GM23338 (cell line): ENCODE results near the gene SH3BP2. TPM values are rescaled to one million over a fixed set of nuclear protein-coding genes. Genes with fewer than 3 reads are reported as not detected.

Source experiments
- ATAC-seq: fragments of 200-7000 bp; cut with Tn5 transposase; 3 replicates; pipeline ENCODE4 v1.9.1; 2020
- DNase-seq: peaks from one replicate; pipeline ENCODE4 v3.0.0-alpha.2; 2015; ENCODE audit warnings: low spot score
- H2AFZ ChIP-seq: fragments of 200-600 bp; sonication (generic); 2 replicates; pipeline ENCODE4 v1.8.0; 2016; ENCODE audit warnings: antibody characterized with exemption, mild to moderate bottlenecking, moderate library complexity
- H3F3A ChIP-seq: fragments of 200-600 bp; sonication (generic); replicated peaks from 2 replicates; pipeline ENCODE4 v1.8.0; 2017; ENCODE audit warnings: antibody characterized with exemption, mixed run types, low read depth
- H3K27ac ChIP-seq: fragments of 200-600 bp; sonication (generic); 2 replicates; pipeline ENCODE4 v1.6.1; 2016; ENCODE audit warnings: low read depth
- H3K27me3 ChIP-seq: fragments of 200-600 bp; sonication (generic); 2 replicates; pipeline ENCODE4 v1.8.0; 2016; ENCODE audit warnings: mild to moderate bottlenecking, mixed run types, moderate library complexity; ENCODE audit not compliant: insufficient read depth
- H3K36me3 ChIP-seq: fragments of 200-600 bp; sonication (generic); 2 replicates; pipeline ENCODE4 v1.8.0; 2016; ENCODE audit warnings: mild to moderate bottlenecking; ENCODE audit not compliant: insufficient read depth
- H3K4me1 ChIP-seq: fragments of 200-600 bp; sonication (generic); 2 replicates; pipeline ENCODE4 v1.8.0; 2016; ENCODE audit warnings: mild to moderate bottlenecking, moderate library complexity; ENCODE audit not compliant: insufficient read depth
- H3K4me2 ChIP-seq: fragments of 200-600 bp; sonication (generic); 2 replicates; pipeline ENCODE4 v1.7.1; 2017; ENCODE audit warnings: mixed run types
- H3K4me3 ChIP-seq: fragments of 200-600 bp; sonication (generic); 2 replicates; pipeline ENCODE4 v1.6.1; 2016; ENCODE audit warnings: mixed run types
- H3K79me2 ChIP-seq: fragments of 200-600 bp; sonication (generic); replicated peaks from 2 replicates; pipeline ENCODE4 v1.8.0; 2017; ENCODE audit warnings: mild to moderate bottlenecking; ENCODE audit not compliant: insufficient read depth
- H3K9me2 ChIP-seq: fragments of 200-600 bp; sonication (generic); 2 replicates; pipeline ENCODE4 v1.8.0; 2017; ENCODE audit not compliant: insufficient read depth
- H4K20me1 ChIP-seq: fragments of 200-600 bp; sonication (generic); replicated peaks from 2 replicates; pipeline ENCODE4 v1.8.0; 2017; ENCODE audit warnings: mild to moderate bottlenecking; ENCODE audit not compliant: insufficient read depth
- H3K27ac Mint-ChIP-seq: 2 replicates; pipeline ENCODE4 v1.8.0; 2020; ENCODE audit warnings: inconsistent platforms, mild to moderate bottlenecking, moderate library complexity, mixed read lengths
- H3K27me3 Mint-ChIP-seq: 3 replicates; pipeline ENCODE4 v1.8.0; 2022; ENCODE audit warnings: low read depth, mild to moderate bottlenecking, moderate library complexity, mixed read lengths, inconsistent platforms; ENCODE audit not compliant: insufficient read depth, poor library complexity
- H3K36me3 Mint-ChIP-seq: 3 replicates; pipeline ENCODE4 v1.8.0; 2021; ENCODE audit warnings: low read depth, mild to moderate bottlenecking, inconsistent platforms, moderate library complexity, mixed read lengths
- H3K4me1 Mint-ChIP-seq: 3 replicates; pipeline ENCODE4 v1.8.0; 2020; ENCODE audit warnings: mild to moderate bottlenecking, inconsistent platforms, mixed read lengths
- H3K4me3 Mint-ChIP-seq: 3 replicates; pipeline ENCODE4 v1.8.0; 2021; ENCODE audit warnings: moderate library complexity, mild to moderate bottlenecking, inconsistent platforms, mixed read lengths
- H3K9me3 Mint-ChIP-seq: 3 replicates; pipeline ENCODE4 v1.8.0; 2020; ENCODE audit warnings: moderate library complexity, mild to moderate bottlenecking, inconsistent platforms, mixed read lengths
- CREB1 ChIP-seq: fragments of 250-450 bp; sonication (Bioruptor Pico); IDR thresholded peaks from 2 replicates; pipeline ENCODE4 v1.5.0; 2020; ENCODE audit warnings: low read depth, mild to moderate bottlenecking, moderate library complexity
- CTCF ChIP-seq, 2 experiments: fragments of 200-600 bp in 1 of 2; sonication (generic) in 1 of 2; conservative IDR thresholded peaks; 2 replicates each; pipeline versions ENCODE4 v1.5.1 to v1.6.1; 2016 to 2017; ENCODE audit warnings: antibody characterized with exemption in 2 of 2, low read depth in 2 of 2, mild to moderate bottlenecking in 2 of 2, moderate library complexity in 1 of 2
- EZH2 ChIP-seq: fragments of 200-600 bp; sonication (generic); IDR thresholded peaks from one replicate; pipeline ENCODE4 v1.8.0; 2017; ENCODE audit warnings: antibody characterized with exemption, mild to moderate bottlenecking, low read depth; ENCODE audit not compliant: unreplicated experiment
- JUNB ChIP-seq: IDR thresholded peaks from one replicate; pipeline ENCODE4 v1.6.1; 2016; ENCODE audit warnings: antibody characterized with exemption; ENCODE audit not compliant: unreplicated experiment
- NANOG ChIP-seq: IDR thresholded peaks from 2 replicates; pipeline ENCODE4 v1.6.1; 2016; ENCODE audit warnings: antibody characterized with exemption, borderline replicate concordance
- POLR2AphosphoS5 ChIP-seq: IDR thresholded peaks from 2 replicates; pipeline ENCODE4 v1.6.1; 2016; ENCODE audit warnings: antibody characterized with exemption, low read depth
- REST ChIP-seq: IDR thresholded peaks from one replicate; pipeline ENCODE4 v1.6.1; 2018; ENCODE audit warnings: antibody characterized with exemption; ENCODE audit not compliant: unreplicated experiment
- STAT1 ChIP-seq: IDR thresholded peaks from one replicate; pipeline ENCODE4 v1.6.1; 2016; ENCODE audit warnings: antibody characterized with exemption; ENCODE audit not compliant: unreplicated experiment
- ZNF114 ChIP-seq: fragments of 250-450 bp; sonication (Bioruptor Pico); IDR thresholded peaks from 2 replicates; pipeline ENCODE4 v1.5.0; 2020; ENCODE audit warnings: mild to moderate bottlenecking, moderate library complexity
- ZNF331 ChIP-seq: fragments of 250-450 bp; sonication (Bioruptor Pico); IDR thresholded peaks from 2 replicates; pipeline ENCODE4 v1.5.0; 2020; ENCODE audit warnings: low read depth, mild to moderate bottlenecking, moderate library complexity
- polyA plus RNA-seq: library from polyadenylated mRNA; unstranded; fragments of >200 nt; fragmentation: Nextera tagmentation; extraction: Ambion mirVana; gene quantifications from 2 replicates; pipeline ENCODE4 v1.2.1, GENCODE V29; 2016
- total RNA-seq: library from RNA; depleted of rRNA; stranded (reverse); fragments of >200 nt; shearing (Covaris generic); gene quantifications from 2 replicates; pipeline ENCODE4 v1.2.3, GENCODE V29; 2014

SH3BP2 gene
- total and polyA plus RNA-seq, 2 experiments from 2014 or later = 15.2 to 43.9 TPM

- peak overlapping the region; percentile 81 for H3K4me2 ChIP-seq
- DNase-seq (no peak), ATAC-seq (no peak)
- no peaks in the 10 kb centered on the region for H3K9me2 ChIP-seq
- no peaks in the 10 kb centered on the region for H3K36me3 ChIP-seq
- no peaks in the 10 kb centered on the region; the same call in 2 of the 3 replicates for H3K9me3 Mint-ChIP-seq
- peaks cover 3% of the 10 kb centered on the region; the same call in 2 of the 3 replicates for H3K36me3 Mint-ChIP-seq
- H3K27me3 ChIP-seq = no peaks in the 10 kb centered on the region
- H3K27ac ChIP-seq = no peak overlapping the region
- H3K79me2 ChIP-seq = peaks cover 32% of the 10 kb centered on the region
- H3K4me3 Mint-ChIP-seq = peak overlapping the region; percentile 67
- H3F3A ChIP-seq = 0 out of 2 replicates have a peak, but pooled peaks cover 4% of the 10 kb centered on the region
- H3K4me1 ChIP-seq = peaks cover 6% of the 10 kb centered on the region; the same call in 1 of the 2 replicates
- no peak overlapping the region for H2AFZ ChIP-seq
- peak overlapping the region; percentile 60 for H3K4me3 ChIP-seq
- H3K27me3 Mint-ChIP-seq = peaks cover 12% of the 10 kb centered on the region
- H3K4me1 Mint-ChIP-seq = peaks cover 14% of the 10 kb centered on the region; the same call in 2 of the 3 replicates
- no peak for TF ChIP-seq CREB1
- no peak for TF ChIP-seq REST
- no peak for TF ChIP-seq EZH2
- peaks cover 4% of the 10 kb centered on the region; the same call in 1 of the 2 replicates for H4K20me1 ChIP-seq
- H3K27ac Mint-ChIP-seq = no peak overlapping the region
These were observed 37.8 kb upstream of the SH3BP2 start for GRCh38 chr4:2754848-2755819.

- Histone ChIP-seq H4K20me1 (no peaks in the 10 kb centered on the region; the same call in 1 of the 2 replicates), H3K4me3 (peak within 1 kb of the TSS; percentile 60), H3F3A (0 out of 2 replicates have a peak, but pooled peaks cover 7% of the 10 kb centered on the region), H3K36me3 (no peaks in the 10 kb centered on the region), H2AFZ (peak within 1 kb of the TSS; percentile 94), H3K9me2 (no peaks in the 10 kb centered on the region), H3K4me2 (peak within 1 kb of the TSS; percentile 81), H3K4me1 (peaks cover 6% of the 10 kb centered on the region; the same call in 1 of the 2 replicates), H3K27ac (peak within 1 kb of the TSS; percentile 59; the same call in 1 of the 2 replicates), H3K27me3 (no peaks in the 10 kb centered on the region), H3K79me2 (peaks cover 31% of the 10 kb centered on the region)
- peaks cover 12% of the 10 kb centered on the region for H3K27me3 Mint-ChIP-seq
- peak within 1 kb of the TSS; percentile 67 for H3K4me3 Mint-ChIP-seq
- H3K4me1 Mint-ChIP-seq = peaks cover 14% of the 10 kb centered on the region; the same call in 2 of the 3 replicates
- DNase-seq (peak; percentile 89), ATAC-seq (peak; percentile 85)
- peaks cover 3% of the 10 kb centered on the region; the same call in 2 of the 3 replicates for H3K36me3 Mint-ChIP-seq
- H3K27ac Mint-ChIP-seq = no peak within 1 kb of the TSS
- no peaks in the 10 kb centered on the region; the same call in 2 of the 3 replicates for H3K9me3 Mint-ChIP-seq
- TF ChIP-seq JUNB = no peak
- TF ChIP-seq ZNF114 = no peak
- TF ChIP-seq REST = no peak
- peak; percentile 34; the same call in 1 of the 2 replicates for TF ChIP-seq CREB1
- no peak for TF ChIP-seq STAT1
- TF ChIP-seq POLR2AphosphoS5 = peak; percentile 70
- TF ChIP-seq CTCF (conservative IDR thresholded peaks at IDR 0.05; ENCODE audit: low read depth in 2 of 2) = no peak; a peak in 1 of 4 replicates
- no peak for TF ChIP-seq EZH2
- no peak for TF ChIP-seq ZNF331 (CRISPR knock-in tag)
- TF ChIP-seq NANOG = no peak
These were observed 36.8 kb upstream of the SH3BP2 start, which contains the start of gene TNIP2 for GRCh38 chr4:2755821-2756690. Gene TNIP2 (minus strand): TSS chr4:2756336. CDS start chr4:2756289, 47 bp downstream.
